ENCODE measurements around the gene DNAJC10.

Gene DNAJC10

GRCh38 chr2:182831101-182831500, 115.0 kb downstream of the DNAJC10 start:
- no peak overlapping the region for H3K4me3 ChIP-seq (ENCODE audit: low read depth, low read length)
- H3K27ac ChIP-seq = no peak overlapping the region
- TF ChIP-seq CTCF (IDR thresholded peaks at IDR 0.05; ENCODE audit: low read depth, low read length) = no peak
- no peaks in the 10 kb centered on the region for H3K9me3 ChIP-seq (ENCODE audit: severe bottlenecking)
- DNase-seq = no peak
- H3K36me3 ChIP-seq = no peaks in the 10 kb centered on the region
- H3K27me3 ChIP-seq (ENCODE audit: insufficient read depth, low read depth, severe bottlenecking) = no peaks in the 10 kb centered on the region

DNA sequence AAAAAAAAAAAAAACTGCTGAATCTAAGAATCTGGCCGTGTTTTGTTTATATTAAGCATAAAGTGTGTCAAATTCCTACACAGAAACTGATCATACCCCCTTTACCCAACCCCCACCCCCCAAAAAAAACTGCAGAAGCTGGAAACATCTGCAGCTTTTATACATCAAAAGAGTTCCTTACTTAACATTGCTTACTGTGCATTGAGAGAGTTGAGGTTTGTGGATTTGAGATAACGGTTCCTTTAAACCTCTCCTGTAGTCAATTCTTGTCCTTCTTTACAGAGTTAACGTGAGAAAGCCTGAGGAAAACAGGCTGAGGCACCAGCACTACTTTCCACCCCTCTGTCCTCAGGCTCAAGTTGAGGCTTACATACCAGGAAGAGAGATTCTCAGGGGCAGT, 115.9 kb downstream of the DNAJC10 start:
- Histone ChIP-seq H3K36me3 (no peaks in the 10 kb centered on the region), H3K27ac (no peak overlapping the region), H3K4me3 (ENCODE audit: low read depth, low read length) (no peak overlapping the region), H3K9me3 (ENCODE audit: severe bottlenecking) (no peaks in the 10 kb centered on the region), H3K27me3 (ENCODE audit: insufficient read depth, low read depth, severe bottlenecking) (no peaks in the 10 kb centered on the region)
- no peak for DNase-seq
- TF ChIP-seq CTCF (IDR thresholded peaks at IDR 0.05; ENCODE audit: low read depth, low read length) = no peak

GRCh38 chr2:182833084-182833854, 117.2 kb downstream of the DNAJC10 start:
- TF ChIP-seq CTCF (IDR thresholded peaks at IDR 0.05; ENCODE audit: low read depth, low read length) = no peak
- Histone ChIP-seq H3K27me3 (ENCODE audit: insufficient read depth, low read depth, severe bottlenecking) (no peaks in the 10 kb centered on the region), H3K36me3 (no peaks in the 10 kb centered on the region), H3K9me3 (ENCODE audit: severe bottlenecking) (no peaks in the 10 kb centered on the region), H3K27ac (no peak overlapping the region), H3K4me3 (ENCODE audit: low read depth, low read length) (no peak overlapping the region)
- DNase-seq = no peak

DNA sequence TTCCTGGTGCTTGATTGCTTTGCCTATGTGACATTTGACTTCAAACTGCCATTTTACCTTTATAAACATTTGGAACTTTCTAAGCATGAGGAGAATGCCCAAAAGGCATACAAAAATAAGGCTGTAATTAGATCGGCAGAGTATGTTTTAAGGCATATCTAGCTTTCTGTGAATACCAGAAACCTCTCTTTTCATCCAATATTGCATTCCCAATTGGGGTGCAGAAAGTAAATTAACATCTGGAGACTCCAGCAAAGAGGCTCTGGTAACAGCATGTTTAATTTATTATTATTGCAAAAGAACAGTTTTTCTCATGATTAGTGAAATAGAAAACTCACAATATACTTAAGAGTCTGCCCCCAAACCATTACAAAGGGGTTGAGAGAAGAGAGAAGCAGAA, 118.2 kb downstream of the DNAJC10 start:
- DNase-seq = no peak
- Histone ChIP-seq H3K4me3 (ENCODE audit: low read depth, low read length) (no peak overlapping the region), H3K36me3 (no peaks in the 10 kb centered on the region), H3K27me3 (ENCODE audit: insufficient read depth, low read depth, severe bottlenecking) (no peaks in the 10 kb centered on the region), H3K9me3 (ENCODE audit: severe bottlenecking) (no peaks in the 10 kb centered on the region), H3K27ac (no peak overlapping the region)
- no peak for TF ChIP-seq CTCF (IDR thresholded peaks at IDR 0.05; ENCODE audit: low read depth, low read length)

DNA sequence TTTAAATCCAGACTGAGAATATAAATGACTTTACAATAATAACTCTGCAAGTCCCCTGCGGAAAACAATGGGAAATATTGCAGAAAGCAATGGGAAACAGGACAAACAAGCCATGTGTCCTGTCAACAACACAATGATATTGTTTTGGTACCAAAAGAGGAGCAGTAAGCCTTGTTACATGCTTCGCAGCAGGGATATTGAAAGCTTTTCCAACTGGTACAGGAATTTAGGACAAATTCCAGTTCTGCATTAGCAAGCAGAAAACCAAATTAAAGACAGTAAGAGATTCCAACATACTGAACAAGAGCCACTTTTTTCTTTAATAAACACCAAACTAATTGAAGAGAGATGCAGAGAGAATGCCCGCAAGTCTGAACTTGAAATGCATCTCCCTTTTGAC, 120.4 kb downstream of the DNAJC10 start:
- Histone ChIP-seq H3K36me3 (no peaks in the 10 kb centered on the region), H3K27me3 (ENCODE audit: insufficient read depth, low read depth, severe bottlenecking) (no peaks in the 10 kb centered on the region), H3K9me3 (ENCODE audit: severe bottlenecking) (no peaks in the 10 kb centered on the region), H3K4me3 (ENCODE audit: low read depth, low read length) (no peak overlapping the region), H3K27ac (no peak overlapping the region)
- DNase-seq = no peak
- TF ChIP-seq CTCF (IDR thresholded peaks at IDR 0.05; ENCODE audit: low read depth, low read length) = no peak
